SK-N-SH treated with all-trans-retinoic acid at 6 μM for 48 hours (cell line): ENCODE data around the gene ADAM8.

Experiments
- CREB5 ChIP-seq: fragments of 250-450 bp; sonication (Bioruptor Pico); IDR thresholded peaks from 2 replicates; pipeline ENCODE4 v1.5.1; 2020; ENCODE audit warnings: low read depth, mild to moderate bottlenecking, moderate library complexity
- CSDC2 ChIP-seq: fragments of 250-450 bp; sonication (Bioruptor Pico); IDR thresholded peaks from 2 replicates; pipeline ENCODE4 v1.5.0; 2020; ENCODE audit warnings: mild to moderate bottlenecking, moderate library complexity
- CSRNP3 ChIP-seq: fragments of 250-450 bp; sonication (Bioruptor Pico); IDR thresholded peaks from 2 replicates; pipeline ENCODE4 v1.5.1; 2021; ENCODE audit warnings: mild to moderate bottlenecking, moderate library complexity
- PATZ1 ChIP-seq: fragments of 250-450 bp; sonication (Bioruptor Pico); IDR thresholded peaks from 2 replicates; pipeline ENCODE4 v1.8.0; 2020; ENCODE audit warnings: mild to moderate bottlenecking, moderate library complexity, borderline replicate concordance
- PPARA ChIP-seq: fragments of 250-450 bp; sonication (Bioruptor Pico); IDR thresholded peaks from 2 replicates; pipeline ENCODE4 v1.5.0; 2020; ENCODE audit warnings: mild to moderate bottlenecking, borderline replicate concordance
- RARB ChIP-seq: fragments of 250-450 bp; sonication (Bioruptor Pico); IDR thresholded peaks from 2 replicates; pipeline ENCODE4 v1.8.0; 2021; ENCODE audit warnings: mild to moderate bottlenecking, moderate library complexity
- TCF4 ChIP-seq: fragments of 250-450 bp; sonication (Bioruptor Pico); IDR thresholded peaks from 2 replicates; pipeline ENCODE4 v1.8.0; 2021; ENCODE audit warnings: mild to moderate bottlenecking, moderate library complexity, borderline replicate concordance

GRCh38 chr10:133312016-133312768 lies 35.5 kb upstream of the ADAM8 start:
- TF ChIP-seq PATZ1 (CRISPR knock-in tag) (no peak), RARB (CRISPR knock-in tag) (no peak), CREB5 (CRISPR knock-in tag) (no peak), PPARA (CRISPR knock-in tag) (no peak), CSRNP3 (CRISPR knock-in tag) (no peak), CSDC2 (no peak), TCF4 (no peak)
